GM10266 (cell line): Measurements from ENCODE around the gene ETS1.
A peak's percentile ranks its signal among the peaks of the same experiment; 100 is the strongest.

Experiments
- DNase-seq: peaks from one replicate; pipeline ENCODE4 v3.0.0; 2012; ENCODE audit errors: extremely low spot score
- CTCF ChIP-seq: IDR thresholded peaks from 2 replicates; pipeline ENCODE4 v1.5.1; 2012; ENCODE audit warnings: mild to moderate bottlenecking, low read depth; ENCODE audit not compliant: control insufficient read depth, insufficient read depth; ENCODE audit errors: missing control alignments

Gene ETS1

DNA sequence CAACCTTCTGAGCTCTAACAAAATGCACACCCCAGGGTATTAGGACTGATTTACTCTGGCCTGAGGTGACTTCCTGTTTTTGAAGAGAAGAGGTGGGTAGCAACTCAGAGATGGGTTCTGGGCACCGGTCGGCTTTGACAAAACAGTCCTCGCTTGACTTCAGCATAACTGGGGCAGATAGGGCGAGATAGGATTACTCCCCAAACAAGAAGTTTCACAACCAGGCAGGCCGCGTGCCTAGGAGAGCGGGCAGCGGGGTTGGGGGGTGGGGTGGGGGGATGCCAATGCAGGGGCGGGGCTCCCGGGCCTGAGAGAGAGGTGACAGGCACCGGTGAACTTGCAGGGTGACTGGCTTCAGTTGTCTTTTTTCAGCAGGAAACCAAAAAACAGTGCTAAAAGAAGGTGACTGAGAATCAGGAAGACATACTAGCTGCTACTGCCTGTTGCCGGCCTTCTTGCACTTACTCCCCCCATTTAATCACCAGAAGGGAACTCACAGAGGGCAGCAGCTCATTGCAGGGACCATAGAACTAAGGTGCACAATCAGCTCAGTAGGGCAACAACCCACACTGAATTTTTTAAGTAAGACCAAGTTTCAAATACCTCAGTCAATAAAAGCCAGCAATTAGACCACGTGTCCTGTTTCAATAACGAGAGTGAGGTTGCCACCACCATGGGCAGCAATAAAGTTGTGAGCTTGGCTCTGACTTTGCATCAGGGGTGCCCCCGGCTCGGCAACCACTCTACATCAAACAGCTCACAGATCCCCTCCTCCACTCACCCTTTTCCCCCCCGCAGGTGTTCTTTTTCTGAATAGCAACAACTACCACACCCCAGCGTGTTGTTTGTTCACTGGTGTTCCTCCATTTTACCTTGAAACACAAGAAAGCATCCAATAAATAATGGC, 37.2 kb upstream of the ETS1 start:
- peak; percentile 59 for DNase-seq

DNA sequence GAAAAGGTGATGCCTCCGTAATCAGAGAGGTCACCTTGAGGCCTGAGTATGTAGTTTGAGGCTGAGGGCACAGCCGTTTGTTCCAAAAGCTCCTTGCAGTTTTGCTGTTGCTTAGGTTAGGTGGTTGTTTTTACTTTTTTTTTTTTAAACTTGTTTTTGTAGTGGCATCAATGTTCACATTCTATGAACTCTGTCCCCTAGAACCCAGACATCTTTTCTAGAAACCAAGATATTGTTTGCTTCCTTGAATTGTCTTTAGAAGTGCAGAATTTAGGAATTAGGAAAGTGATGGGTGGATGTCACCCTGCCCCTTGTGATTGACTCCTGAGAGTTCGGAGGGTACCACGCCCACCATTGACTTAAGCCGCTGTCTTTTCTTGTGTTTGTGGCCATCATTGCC, 35.7 kb upstream of the ETS1 start:
- DNase-seq = no peak
- no peak for TF ChIP-seq CTCF

More for the DNA sequence above, 37.2 kb upstream of the ETS1 start:
- no peak for TF ChIP-seq CTCF

DNA sequence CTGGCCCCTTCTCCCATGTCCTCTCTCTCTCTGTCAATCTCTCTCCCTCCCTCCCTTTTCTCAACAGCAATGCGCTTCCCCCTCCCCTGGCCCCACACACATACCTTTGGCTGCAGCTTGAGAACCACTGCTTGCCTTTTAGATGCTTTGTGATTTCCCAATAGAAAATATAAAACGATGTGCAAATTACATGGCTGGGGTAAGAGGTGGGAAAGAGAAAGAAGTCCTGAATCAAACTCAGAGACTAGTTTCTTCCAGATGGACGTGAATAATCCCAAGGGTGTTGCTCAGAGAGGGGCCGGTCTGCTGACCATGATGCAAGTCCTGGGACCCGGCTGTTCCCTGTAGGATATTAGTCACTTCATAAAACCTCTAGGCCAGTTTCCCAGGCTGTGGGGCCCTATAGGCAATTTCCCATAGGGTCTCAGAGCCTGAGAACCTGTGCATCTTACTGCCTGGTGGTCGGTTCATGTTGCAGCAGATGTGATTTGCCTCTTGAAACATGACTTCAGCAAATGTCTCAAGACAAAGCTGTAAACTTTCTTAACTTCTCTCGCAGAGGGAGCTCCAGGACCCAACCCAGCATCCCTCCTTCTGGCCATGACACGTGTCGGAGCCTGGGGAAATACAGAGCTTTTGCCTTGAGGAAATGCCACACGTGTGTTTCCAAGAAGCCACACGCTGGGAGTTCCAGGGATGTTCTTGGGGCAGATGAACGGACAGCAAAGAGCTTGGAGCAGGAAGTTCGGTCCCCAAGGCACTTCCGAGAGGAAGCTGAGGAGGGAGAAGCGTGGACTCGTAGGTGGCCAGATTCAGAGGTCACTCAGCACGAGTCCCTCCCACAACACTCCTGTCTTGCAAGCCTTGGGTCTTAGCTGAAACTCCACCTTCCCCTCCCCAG, 34.5 kb upstream of the ETS1 start:
- DNase-seq = no peak

DNA sequence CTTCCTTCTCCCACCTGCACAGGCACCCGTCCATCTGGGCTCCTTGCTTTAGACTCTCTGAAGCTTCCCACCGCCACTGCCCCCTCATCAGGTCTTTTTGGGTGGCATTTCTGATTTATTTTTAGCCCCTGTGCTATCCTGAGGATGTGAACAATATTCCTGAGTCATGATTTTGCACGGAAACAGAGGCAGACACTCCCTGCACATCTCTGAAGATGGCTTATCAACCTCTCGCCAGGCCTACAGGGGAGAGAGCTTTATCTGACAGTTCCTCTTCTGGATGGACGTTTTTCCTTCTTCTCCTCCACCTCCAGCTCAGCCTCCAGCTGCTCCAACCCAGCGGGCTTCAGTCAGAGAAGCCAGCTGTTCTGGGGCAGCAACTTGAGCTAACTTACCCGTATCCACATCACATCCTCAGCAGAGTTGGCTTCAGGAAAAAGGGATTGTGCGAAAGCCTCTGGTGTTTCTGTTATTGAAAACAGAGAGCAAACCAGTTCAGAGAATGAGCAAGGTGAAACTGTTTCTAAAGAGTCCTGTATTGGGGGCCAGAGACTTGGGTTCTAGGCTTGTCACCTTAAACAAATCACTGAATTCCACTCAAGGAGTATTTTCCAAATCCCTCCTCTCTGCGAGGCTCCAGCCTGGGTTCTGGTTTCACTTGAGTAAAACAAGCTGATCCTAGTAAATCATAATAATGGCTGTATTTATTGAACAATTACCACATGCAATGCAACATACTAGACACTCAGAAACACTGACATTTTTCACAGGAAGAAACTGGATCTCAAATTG, 33.1 kb upstream of the ETS1 start:
- TF ChIP-seq CTCF = no peak
- DNase-seq = no peak

More for the DNA sequence above, 34.5 kb upstream of the ETS1 start:
- TF ChIP-seq CTCF = no peak

DNA sequence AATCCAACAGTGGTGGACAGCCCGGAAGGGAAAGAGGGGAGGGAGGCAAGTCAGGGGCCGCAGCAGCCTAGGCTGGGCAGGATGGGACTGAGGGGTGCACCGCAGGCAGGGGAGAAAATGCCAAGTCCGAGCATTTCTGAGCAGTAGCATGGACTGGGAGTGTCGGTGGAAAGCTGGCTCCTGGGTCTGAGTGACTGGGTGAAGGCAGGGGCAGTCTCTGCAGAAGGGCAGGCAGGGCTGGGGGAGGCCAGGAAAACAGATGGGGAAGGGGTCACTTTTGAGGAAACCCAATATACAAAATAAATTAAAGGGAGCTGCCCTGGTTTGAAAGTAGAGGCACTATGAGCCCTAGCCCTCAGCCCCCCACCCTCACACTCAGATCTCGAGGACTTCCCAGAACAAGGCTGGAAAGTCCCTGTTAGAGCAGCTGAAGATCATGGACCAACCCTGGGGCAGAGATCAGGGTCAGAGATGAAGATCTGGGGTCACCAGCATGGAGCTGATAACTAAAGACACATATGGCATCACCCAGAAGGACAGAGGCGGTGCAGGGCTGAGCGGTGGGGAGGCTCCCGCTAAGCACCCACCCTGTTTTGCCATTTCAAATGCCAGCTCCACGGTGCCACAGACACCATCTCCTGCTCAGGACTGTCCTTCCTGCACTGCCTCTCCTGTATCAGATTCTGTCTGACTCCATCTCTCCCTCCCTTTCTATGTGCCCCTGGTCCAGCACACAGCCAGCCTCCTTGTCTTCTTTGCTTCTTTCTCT, 32.4 kb upstream of the ETS1 start:
- DNase-seq = no peak
- TF ChIP-seq CTCF = no peak

DNA sequence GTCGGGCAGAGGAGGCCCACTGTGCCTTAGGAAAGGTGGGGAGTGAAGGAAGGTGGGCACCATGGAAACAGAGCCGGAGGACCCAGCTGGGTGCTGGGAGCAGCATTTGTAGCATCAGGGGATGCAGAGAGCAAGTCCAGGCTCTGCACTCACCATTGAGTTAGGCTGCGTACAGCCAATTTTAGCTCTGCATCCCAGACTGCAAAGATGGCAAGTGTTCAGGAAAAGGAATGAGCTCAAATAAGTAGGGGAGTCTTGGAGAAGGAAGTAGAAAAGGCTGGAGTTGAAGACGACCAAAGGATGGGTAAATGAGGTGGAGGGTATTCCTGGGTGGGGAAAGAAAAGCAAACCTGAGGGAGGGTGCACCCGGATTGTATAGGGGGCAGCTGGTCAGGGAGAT, 31.6 kb upstream of the ETS1 start:
- DNase-seq = no peak

More for the DNA sequence above, 31.6 kb upstream of the ETS1 start:
- no peak for TF ChIP-seq CTCF
